Subcutaneous adipose tissue (tissue), 4 donors: ENCODE data around the gene PROKR2. TPM values are rescaled to one million over a fixed set of nuclear protein-coding genes. Genes with fewer than 3 reads are reported as not detected.

Experiments used
- total RNA-seq, 4 donors: library from RNA; depleted of rRNA; stranded (reverse); fragments of >200 nt; gene quantifications; one replicate each; pipeline ENCODE4 v1.1.0, GENCODE V29; 2016
- TF ChIP-seq, protein P1 (sequence below): fragments of 450-650 bp; IDR thresholded peaks from one replicate; pipeline ENCODE4 v1.5.1; 2016; ENCODE audit warnings: low read depth, mild to moderate bottlenecking, control low read depth, antibody characterized with exemption, moderate library complexity

PROKR2 gene
- total RNA-seq, 4 donors from 2014 or later = not detected

DNA sequence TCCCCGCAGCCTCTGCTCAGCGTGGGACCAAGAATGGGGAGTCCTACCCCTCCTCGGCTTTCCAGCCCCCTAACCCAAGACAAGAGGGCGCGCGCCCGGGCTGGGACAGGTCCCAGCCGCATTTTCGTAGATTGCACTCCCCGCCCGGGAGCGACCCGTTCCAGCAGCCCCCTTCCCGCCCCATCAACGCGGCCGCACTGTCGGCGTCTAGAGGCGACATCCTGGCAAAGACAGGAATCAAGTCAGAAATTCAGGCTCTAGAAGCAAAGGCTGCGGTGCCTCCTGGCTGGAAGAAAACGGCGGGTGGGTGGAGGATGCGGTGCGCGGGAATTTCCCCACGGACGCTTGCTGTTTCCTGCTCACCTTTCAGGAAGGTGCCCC, 957 bp downstream of the PROKR2 start:
- TF ChIP-seq, protein P1, sequence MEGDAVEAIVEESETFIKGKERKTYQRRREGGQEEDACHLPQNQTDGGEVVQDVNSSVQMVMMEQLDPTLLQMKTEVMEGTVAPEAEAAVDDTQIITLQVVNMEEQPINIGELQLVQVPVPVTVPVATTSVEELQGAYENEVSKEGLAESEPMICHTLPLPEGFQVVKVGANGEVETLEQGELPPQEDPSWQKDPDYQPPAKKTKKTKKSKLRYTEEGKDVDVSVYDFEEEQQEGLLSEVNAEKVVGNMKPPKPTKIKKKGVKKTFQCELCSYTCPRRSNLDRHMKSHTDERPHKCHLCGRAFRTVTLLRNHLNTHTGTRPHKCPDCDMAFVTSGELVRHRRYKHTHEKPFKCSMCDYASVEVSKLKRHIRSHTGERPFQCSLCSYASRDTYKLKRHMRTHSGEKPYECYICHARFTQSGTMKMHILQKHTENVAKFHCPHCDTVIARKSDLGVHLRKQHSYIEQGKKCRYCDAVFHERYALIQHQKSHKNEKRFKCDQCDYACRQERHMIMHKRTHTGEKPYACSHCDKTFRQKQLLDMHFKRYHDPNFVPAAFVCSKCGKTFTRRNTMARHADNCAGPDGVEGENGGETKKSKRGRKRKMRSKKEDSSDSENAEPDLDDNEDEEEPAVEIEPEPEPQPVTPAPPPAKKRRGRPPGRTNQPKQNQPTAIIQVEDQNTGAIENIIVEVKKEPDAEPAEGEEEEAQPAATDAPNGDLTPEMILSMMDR = no peak

DNA sequence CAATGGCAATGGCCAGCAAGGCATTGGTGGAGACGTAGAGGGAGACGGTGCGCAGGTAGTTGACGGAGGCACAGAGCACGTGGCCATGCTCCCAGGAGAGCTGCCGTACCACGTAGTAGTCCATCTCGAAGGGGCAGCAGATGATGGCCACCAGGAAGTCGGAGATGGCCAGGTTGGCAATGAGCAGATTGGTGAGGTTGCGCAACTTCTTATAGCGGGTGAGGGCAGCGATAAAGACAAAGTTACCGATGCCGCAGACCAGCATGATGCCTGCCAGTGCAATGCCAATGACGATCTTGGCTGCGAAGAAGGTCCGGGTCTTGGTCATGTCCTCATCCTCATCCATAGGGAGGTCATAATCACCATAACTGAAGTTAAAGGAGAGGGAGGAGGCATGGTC, 2.8 kb downstream of the PROKR2 start:
- TF ChIP-seq, protein P1 = no peak

DNA sequence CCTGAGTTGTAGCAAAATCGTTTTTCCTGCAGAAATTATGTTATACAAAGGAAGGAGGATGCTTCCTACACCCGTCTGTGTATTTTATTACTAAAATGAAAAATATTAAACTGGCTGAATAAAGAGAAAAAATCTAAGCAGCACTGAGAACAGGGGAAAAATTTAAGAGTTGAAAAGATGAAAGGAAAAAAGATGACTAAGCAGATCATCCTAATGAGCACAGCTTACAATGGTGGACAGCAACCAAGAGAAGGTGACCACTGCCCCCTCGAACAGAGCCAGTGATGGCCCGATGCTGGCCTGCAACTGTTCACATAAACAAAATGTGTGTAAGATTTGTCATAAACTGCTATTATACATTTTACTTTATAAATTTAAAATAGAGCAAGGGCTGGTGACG, 4.2 kb downstream of the PROKR2 start:
- TF ChIP-seq, protein P1 = no peak

DNA sequence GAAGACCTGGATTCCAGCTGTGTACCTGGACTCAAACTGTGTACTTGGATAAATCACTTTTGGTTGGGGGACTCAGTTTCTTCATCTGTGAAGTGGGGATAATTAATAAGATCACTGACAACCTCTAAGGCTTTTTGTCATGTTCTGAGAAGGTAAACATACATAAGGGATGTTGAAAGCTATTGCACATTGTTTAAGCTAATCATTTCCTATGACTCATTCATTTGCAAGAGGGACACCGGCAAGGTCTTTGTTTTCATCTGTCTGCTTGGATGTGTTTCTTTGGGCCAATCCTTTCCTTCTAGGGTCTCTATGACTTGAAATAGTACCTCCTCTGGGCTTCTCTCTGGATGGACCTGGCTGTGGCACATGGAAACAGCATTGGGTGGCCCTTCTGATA, 6.8 kb downstream of the PROKR2 start:
- TF ChIP-seq, protein P1 = no peak

DNA sequence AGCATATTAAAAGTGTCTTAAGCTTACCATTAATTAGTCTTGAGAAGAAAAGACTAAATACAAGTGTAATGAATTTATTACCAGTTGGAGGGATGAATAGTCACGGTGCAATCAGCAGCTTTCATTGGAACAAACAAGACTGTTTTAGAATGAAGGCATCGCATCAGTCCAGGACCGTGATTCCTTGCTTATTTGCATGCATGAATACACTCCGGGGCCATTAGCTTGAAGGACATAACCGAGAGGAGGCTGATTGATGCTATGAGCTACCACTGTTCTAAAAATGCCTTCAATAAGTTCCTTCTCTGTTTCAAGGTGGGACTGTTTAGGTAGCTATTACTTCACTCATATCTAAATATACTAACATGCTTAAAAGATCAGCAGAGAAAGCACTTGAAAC, 17.9 kb downstream of the PROKR2 start:
- TF ChIP-seq, protein P1 = no peak

DNA sequence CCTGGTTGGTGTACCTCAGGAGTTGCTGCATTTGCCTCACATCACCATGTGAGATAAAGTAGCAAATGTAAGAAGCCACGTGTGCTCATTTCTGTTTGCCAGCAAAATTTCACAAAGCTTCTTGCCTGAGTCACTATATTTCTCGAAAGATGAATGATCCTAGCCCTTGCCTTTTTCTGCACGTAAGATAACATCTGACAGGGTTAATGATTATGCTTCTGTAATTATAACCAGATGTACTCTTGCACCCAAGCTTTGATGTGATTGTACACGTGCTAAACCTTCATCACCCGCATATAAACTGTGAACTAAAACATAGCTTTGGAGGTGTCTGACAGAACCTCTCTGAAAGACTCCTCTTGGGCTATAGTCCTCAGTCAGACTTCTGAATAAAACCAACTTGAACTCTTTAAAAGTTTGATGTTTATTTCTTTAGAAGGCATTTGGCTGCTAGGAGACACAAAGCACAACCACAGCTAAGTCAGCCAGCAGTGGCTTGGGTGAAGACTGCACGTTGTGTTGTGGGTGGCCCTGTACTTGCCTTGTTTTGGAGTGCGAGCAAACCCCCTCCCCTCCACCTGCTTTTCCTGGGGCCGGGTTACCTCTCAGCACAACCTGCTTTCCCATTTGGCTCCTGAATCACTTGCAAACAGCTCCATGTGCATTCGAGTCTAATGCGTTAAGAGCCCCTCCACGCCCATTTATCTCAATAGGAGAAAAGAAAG, 19.3 kb downstream of the PROKR2 start:
- TF ChIP-seq, protein P1 = no peak

DNA sequence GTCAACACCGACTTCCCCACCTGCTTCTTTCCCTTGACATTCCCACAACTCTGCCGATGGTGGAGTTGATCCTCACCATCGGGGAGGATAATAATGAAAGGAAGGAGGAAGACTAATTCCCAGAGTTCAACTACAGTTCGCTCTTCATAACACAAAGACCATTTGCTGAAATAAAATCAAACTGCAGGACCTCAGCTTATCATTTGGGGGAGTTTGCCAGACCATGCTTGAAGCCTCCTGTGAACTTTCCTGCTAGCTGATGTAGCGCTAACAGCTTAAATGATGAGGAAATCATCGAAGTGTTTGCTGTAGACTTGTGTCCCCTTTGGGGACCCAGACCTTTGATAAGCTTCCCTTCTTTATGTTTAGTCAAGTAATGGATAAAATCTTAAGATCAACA, 26.2 kb downstream of the PROKR2 start:
- TF ChIP-seq, protein P1 = no peak
